NOMO-1 treated with DMSO at 0.1 percent for 48 hours (cell line): ENCODE data around the gene FBN3.

Source experiments
- DNase-seq: peaks from one replicate; lab custom pipeline; 2025; ENCODE audit not compliant: unreplicated experiment; lab: John Stamatoyannopoulos, UW

The FBN3 gene

GRCh38 chr19:8148410-8149260 is 757 bp downstream of the FBN3 start:
- no peak for DNase-seq

- no peak for DNase-seq
Measured at GRCh38 chr19:8148088-8148409, 1.3 kb downstream of the FBN3 start.

DNA sequence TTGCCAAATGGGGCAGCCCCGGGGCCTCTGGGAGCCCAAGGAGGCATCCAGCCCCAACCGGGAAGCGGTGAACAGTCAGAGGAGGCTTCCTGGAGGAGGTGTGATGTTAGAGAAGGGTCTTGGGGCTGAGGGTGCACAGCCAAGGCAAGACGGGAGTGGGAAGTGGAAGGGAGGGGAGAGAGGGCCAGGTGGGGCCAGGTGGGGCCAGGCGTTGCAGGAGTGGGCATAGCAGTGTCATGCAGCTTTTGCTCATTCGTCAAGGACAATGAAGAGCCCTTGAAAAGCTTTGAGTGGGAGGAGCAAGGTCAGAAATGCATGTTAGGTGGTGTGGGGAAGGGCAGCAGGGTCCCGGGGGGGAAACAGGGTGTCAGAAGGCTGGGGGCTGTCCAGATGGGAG is 1.8 kb downstream of the FBN3 start:
- no peak for DNase-seq

DNA sequence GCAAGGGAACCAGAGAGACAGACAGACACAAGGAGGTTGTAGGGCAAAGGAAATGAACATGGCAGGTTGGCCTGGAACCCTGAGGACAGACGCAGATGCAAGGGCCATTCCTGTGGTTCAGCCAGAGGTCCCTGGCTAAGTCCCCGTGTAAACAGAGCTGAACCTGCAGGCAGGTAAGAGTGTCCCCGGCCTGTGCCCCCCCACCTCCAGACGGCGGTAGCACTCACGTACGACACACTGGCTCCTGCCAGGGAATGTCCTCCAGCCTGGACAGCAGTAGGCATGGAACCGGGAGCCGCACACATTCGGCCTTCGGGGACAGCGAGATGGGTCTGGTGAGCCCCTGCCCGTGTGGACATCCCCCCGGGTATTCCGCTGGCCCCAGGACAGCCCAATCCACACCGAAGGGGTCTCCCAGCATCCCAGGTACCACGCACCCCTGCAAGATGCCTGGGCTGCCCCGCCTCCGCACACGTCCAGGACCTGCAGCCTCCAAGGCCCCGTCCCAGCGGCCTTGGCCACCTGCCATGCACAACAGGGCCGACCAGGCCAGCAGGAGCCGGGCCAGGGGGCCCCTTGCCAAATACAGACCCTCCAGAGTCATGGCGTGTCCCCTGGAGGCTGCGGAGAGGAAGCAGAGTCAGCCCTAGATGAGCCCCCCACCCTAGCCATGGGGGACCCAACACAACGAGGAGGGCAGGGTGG is 2.4 kb downstream of the FBN3 start:
- DNase-seq: no peak

GRCh38 chr19:8144273-8144995 is 5.0 kb downstream of the FBN3 start:
- DNase-seq: no peak

DNA sequence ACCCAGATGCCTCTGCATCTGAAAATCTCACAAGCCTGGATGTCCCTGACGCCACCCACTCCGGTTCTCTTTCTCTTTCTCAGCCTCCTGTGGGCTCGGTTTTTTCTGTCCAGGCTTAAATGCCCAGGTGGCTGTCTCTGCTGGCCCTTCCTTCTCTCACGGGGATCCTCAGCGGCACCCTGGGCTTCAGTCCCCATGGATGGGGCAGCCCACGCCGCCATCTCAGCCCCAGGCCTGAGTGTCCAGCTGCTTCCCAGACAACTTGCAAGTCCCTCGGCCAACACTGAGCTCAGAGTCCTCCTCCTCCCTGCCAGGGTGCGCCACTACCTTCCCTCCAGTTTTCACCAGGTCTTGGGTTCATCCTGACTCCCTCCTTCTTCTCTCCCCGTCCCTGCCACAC is 6.4 kb downstream of the FBN3 start:
- no peak for DNase-seq

DNA sequence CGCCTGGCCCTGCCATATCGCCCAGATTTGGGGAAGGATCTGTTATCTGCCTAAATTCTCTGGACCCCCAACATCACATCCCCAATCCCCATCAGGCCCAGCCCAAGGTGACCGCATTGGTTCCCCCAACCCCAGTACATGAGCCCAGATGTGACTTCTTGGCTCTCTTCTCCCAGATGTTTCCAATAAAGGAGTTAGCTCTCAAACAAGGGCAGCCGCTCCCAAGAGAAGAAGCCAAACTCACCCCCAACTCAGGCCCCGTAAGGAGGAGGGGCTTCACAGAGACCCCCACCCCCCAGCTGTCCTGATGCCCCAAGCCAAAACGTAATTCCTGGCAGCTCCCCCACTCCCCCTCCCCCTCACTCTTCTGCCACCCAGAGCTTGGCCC is 6.9 kb downstream of the FBN3 start:
- DNase-seq: no peak

- no peak for DNase-seq
Measured at GRCh38 chr19:8141726-8142512, 7.5 kb downstream of the FBN3 start.

DNA sequence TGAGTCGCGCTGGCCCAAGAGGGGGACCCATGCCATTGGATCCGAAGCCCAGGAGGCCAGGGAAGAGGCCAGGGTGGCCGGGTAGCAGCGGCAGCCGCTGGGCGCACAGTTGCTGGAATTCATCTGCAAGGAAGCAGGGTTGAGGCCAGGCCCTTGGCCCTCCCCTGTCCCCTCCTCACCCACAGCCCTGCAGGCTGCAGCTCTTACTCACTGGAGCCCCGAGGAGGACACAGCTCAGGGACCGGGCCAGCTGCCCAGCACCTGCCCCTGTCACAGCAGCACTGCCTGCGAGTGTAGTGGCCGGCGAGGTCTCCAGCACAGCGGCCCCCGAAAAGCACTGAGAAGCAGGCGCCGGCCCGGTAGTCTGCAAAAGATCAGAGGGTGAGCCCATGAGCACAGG is 11.2 kb downstream of the FBN3 start:
- DNase-seq: no peak

DNA sequence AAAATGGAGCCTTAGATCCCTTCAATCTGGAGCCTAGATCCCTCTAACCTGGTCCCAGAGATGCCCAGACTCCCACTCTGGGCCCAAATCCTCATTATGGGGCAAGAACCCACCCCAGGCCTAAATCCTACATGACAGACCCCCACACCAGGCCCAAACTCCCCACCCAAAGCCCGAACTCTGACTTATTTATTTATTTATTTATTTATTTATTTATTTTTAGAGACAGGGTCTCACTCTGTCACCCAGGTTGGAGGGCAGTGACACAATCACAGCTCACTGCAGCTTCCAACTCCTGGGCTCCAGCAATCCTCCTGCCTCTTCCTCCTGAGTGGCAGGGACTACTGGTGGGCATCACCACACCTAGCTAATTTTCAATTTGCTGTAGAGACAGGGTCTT is 12.0 kb downstream of the FBN3 start:
- no peak for DNase-seq

- DNase-seq: no peak
Measured at GRCh38 chr19:8135946-8136618, 13.3 kb downstream of the FBN3 start.

GRCh38 chr19:8132858-8133458 is 16.4 kb downstream of the FBN3 start:
- no peak for DNase-seq

GRCh38 chr19:8131517-8131916 is 17.9 kb downstream of the FBN3 start:
- DNase-seq: no peak

DNA sequence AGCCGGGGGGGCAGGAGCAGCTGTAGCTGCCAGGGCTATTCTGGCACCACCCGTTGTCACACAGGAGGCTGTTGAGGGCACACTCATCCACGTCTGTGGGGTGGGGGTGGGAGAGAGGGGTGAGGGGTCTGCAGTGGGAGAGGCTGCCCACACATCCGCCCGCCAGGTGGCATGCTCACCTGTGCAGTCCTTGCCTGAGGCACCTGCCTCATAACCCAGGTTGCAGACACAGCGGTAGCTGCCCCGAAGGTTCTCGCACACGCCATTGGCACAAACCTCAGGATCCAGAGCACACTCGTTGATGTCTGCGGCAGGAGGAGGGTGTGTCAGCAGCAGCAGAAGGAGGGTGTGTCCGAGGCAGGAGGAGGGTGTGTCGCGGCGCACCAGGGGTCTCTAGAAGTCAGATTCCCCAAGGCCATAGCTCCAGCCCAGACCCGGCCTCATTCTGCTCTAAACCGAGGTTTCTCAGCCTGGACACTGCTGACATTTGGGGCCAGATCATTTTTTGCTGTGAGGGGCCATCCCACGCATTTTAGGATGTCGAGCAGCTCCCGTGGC is 20.3 kb downstream of the FBN3 start:
- DNase-seq: no peak

DNA sequence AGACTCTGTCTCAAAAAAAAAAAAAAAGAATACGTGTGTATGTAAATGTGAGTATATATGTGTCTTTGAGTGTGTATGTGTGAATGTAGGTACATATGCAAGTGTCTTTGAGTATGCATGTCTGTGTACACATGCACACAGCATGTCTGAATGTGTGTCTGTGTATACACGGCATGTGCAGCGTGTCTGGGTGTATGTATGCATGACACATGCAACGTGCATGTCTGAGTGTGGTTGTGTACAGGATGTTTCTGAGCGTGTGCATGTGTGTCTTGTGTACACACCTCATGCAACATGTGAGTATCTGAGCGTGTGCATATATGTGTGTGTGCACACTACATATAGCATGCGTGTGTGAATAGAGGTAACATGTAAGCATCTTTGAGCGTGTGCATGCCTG is 20.8 kb downstream of the FBN3 start:
- DNase-seq: no peak

- no peak for DNase-seq
Measured at GRCh38 chr19:8127311-8127710, 22.1 kb downstream of the FBN3 start.

DNA sequence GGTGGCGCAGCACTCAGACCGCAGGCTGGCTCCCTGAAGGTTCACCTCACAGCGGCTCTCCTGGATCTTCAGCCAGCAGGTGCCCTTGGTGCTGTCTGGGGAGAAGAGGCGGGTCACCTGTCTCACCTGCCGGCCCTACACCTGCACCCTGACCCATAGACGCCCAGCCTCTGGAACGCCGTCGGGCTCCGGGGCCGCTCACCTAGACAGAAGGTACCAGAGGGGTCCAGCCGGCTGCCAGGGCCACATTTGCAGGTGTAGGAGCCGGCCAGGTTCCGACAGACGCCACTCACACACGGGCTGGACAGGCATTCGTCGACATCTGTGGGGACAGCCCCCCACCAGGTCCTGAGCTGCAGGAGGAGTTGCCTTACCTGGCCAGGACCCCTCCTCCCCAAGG is 22.9 kb downstream of the FBN3 start:
- no peak for DNase-seq

GRCh38 chr19:8126008-8126407 is 23.4 kb downstream of the FBN3 start:
- no peak for DNase-seq

DNA sequence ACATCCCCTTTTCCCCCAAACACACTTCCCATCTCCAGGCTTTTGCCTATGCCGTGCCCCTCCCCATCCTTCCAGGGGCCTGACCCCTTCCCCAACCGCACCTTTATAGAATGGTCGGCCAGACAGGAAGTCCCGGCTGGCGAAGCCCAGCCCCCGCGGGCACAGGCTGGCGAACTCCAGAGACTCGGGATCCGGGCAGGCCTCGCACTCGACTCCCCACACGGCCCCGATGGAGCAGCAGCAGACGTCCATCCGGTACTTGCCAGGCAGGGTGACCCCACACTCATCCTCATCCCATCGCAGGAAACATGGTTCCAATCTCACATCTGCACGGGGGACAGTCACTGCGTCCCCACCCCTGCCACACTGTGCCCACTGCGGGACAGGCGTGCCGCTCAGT is 25.7 kb downstream of the FBN3 start:
- no peak for DNase-seq
